Vagina (tissue), 2 donors: ENCODE data around the gene PIP4K2A.

Source experiments
- CTCF ChIP-seq, 3 experiments: fragments of 450-650 bp in 2 of 3; fragments of 200-600 bp in 1 of 3; sonication (generic) in 1 of 3; IDR thresholded peaks; one replicate each; pipeline ENCODE4 v1.5.1; 2017 to 2019; ENCODE audit warnings: antibody characterized with exemption in 3 of 3, mild to moderate bottlenecking in 2 of 3, moderate library complexity in 2 of 3
- POLR2A ChIP-seq, 2 donors: fragments of 450-650 bp; IDR thresholded peaks; one replicate each; pipeline ENCODE4 v1.6.1; 2017; ENCODE audit warnings: antibody characterized with exemption in 2 of 2, mild to moderate bottlenecking in 2 of 2, moderate library complexity in 2 of 2
- POLR2AphosphoS5 ChIP-seq, 2 donors: sonication (generic); formaldehyde crosslinking; IDR thresholded peaks; one replicate each; pipeline ENCODE4 v1.9.0; 2017; ENCODE audit warnings: antibody characterized with exemption in 2 of 2, mild to moderate bottlenecking in 2 of 2, low read depth in 1 of 2; ENCODE audit not compliant: insufficient read depth in 1 of 2

- no peak for TF ChIP-seq CTCF (IDR thresholded peaks at IDR 0.05)
- TF ChIP-seq POLR2A (IDR thresholded peaks at IDR 0.05): no peak
- TF ChIP-seq POLR2AphosphoS5 (IDR thresholded peaks at IDR 0.05; ENCODE audit: insufficient read depth in 1 of 2, low read depth in 1 of 2): no peak
Observed at GRCh38 chr10:22679608-22680007, 34.8 kb downstream of the PIP4K2A start.
